Hematopoietic multipotent progenitor cell treated with erythropoietin and hydrocortisone succinate and interleukin-3 and kit ligand, for 17 days (in vitro differentiated cells): ENCODE results near the gene RHBDD3.

Experiments used
- DNase-seq: peaks from one replicate; pipeline ENCODE4 v3.0.0-alpha.2; 2015; ENCODE audit warnings: low spot score

RHBDD3 gene

DNA sequence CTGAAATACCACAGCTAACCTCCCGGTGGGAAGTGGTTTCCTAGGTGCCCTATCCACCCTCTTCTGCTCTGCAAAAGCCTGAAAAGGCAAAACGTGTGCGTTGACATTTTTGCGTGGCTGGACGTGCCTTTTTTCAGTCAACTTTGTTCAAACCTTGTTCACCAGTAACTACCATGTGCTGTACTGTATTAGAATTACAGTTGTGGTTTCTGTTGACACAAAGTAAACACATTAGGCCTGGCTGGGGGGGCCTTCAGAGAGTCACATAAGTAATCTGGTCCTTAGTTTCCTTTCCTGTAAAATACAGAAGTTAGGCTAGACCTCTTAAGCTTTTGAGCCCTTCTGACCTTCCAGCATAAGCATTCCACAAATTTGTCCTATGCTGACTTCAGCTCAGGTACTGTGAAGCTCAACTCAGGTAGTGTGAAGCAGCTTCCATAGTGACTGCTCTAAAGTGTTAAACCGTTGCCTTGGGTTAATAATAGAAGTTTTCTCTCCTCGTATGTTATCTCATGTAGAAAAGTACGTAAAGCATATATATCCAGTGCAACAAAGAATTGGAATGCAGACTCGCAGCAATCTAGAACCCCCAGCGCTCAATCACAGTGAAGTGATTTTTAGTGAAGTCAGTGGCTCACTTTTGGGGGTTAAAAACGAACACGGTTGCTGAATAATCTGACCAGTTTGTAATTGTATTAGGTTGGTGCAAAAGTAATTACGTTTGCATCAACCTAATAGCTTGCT, 2.1 kb upstream of the RHBDD3 start:
- DNase-seq = no peak

DNA sequence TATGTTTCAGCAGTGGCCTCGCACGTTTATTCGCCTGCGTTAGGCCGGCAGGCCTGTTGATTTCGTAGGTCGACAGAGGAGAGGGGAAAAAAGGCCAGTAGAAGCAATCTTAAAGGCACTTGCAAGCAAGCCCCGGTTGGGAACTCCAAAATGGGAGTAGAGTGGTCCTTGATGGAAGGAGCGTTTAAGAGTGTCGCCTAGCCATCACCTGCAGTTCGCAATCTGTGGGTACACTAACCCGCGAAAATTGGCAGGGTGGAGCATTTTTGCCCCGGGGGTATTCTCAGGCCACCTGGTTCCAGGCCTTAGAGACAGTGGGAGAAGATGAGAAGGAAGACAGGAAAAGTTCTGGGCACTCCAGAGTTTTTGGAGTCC, 1.4 kb upstream of the RHBDD3 start:
- no peak for DNase-seq

DNA sequence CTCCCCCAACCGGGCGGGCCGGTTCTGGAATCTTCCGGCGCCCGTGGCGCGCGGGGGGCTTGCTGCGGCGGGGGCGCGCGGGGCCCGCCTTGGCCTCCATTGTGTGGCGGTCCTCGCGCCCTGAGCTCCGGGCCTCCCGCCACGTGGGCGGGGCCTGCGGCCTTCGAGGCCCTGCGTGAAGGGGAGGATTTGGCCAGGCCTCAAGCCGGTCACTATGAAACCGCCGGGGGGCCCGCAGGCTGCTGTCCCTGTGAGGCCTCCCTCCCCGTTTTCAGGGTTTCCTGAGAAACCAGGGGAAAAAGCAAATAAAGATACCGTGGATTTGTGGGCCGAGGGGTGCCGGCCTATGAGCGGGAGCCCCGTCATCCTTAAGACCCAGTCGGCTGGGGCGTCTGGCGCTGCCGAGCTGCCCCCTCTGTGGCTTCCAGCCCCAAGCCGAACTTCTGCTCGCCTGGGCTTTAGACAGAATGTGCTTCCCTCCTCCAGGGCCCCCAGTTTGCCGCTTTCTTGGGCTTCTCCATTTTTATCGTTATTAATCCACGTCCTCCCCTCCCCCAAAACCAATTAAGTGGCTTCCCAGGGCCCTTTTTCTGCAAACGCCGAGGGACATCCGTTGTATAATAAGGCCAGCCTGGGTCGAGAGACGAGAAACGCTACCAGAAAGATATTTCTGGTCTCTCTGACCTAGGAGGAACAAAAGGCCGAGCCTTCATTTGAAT, 889 bp upstream of the RHBDD3 start:
- DNase-seq = peak; percentile 77

GRCh38 chr22:29267462-29267857, 321 bp downstream of the RHBDD3 start:
- DNase-seq = no peak

- peak; percentile 22 for DNase-seq
These were observed 968 bp downstream of the RHBDD3 start for GRCh38 chr22:29266564-29267461.

- DNase-seq = no peak
These were observed 1.9 kb downstream of the RHBDD3 start for GRCh38 chr22:29265929-29266328.

DNA sequence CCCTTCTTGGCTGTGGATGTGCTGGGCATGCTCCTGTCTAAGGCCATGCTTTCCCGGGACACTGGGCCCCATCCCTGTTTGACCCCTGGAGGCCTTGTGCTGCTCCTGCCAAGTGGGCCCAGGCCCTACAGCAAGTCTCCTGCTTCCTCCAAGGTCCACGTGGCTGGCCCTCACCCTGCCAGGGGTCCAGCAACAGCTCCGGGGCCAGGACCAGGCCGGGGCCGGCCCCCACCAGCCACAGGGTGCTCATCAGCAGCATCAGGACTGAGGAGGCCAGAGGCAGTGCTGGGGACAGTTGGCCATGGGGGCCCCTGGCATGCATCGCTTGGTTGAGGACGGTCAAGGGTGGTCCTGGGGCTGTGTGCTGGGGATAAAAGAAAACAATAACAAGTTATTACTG, 2.5 kb downstream of the RHBDD3 start:
- no peak for DNase-seq

DNA sequence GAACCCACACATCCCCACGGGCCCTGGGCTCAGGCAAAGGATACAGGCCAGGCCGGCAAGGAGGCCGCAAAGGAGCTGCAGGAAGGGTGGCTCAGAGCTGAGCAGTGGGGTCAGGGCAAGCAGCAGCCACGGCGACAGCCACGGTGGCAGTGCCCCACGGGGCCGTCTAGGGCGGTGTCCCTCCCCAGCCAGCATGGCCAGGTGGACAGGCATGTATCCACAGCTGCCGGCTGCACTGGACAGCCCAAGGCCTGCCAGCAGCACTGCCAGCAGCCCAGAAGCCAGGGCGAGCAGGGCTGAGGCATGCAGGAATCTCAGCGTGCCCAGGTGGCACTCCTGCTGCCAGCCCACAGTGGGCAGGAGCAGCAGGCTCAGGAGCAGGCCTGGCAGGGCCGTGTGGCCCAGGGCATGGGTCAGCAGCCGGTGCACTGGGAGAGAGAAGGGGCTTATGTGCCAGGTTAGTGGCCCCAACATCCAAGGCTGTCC, 3.9 kb downstream of the RHBDD3 start:
- DNase-seq = no peak

DNA sequence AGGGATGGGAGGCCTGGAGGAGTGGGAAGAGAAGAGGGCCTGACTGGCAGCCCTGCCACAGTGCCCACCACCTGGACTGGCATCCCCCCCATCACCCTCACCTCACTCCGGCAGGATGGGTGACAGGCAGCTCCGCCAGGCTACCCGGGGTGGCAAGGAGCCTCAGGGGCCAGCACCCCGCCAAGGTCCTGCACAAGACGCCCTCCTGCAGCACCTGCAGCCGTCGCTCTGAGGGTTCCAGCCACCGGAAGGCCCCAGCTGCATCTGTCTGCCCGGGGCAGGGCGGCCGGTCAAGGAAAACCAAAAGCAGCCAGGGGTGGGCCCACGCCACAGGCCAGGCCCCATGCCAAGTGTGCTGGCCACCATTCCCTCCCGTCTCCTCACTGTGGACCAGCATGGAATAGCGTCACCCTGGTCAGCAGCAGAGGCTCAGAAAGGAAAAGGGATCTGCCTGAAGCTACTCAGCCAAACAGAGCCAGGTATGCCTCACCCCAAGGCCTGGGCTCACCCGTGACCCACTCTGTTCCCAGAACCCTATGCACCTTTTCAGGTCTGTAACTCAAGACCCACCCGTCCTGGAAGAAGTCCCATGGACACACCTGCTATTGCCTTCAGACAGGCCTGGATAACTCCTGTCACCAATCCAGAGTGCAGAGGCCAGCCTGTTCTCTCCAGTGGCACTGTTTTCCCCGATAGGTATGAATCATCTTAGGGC, 7.0 kb downstream of the RHBDD3 start:
- DNase-seq = no peak

- no peak for DNase-seq
These were observed 7.7 kb downstream of the RHBDD3 start for GRCh38 chr22:29260031-29260560.

DNA sequence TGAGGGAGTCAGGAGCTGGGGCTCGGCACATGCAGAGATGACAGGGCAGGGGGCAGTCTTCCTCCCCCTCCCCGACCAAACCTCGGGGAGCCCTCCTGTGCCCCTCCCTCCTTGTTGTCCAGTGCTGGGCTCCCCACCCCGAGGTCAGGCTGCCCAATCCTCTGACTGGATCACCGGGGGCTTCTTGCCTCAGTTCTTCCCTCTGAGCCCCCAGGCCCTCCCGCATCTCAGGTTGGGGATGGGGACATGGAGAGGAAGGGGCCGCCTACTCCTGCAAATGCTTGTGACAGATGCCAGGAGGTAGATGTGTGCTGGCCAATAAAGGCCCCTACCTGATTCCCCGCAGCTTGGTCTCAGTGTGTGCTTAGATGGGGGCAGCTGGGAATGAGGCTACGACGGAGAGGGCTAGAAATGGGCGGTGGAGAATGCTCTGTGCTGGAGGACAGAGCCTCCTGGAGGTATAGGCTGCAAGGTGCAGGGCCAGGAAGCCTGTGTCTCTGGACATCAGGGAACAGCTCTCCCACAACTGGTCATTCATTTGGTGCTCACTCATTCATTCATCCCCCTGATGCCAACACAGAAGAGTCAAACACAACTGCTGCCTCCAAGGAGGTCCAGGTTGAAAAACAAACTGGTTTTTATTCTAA, 8.4 kb downstream of the RHBDD3 start:
- no peak for DNase-seq

- DNase-seq = no peak
These were observed 9.2 kb downstream of the RHBDD3 start for GRCh38 chr22:29258407-29259252.

DNA sequence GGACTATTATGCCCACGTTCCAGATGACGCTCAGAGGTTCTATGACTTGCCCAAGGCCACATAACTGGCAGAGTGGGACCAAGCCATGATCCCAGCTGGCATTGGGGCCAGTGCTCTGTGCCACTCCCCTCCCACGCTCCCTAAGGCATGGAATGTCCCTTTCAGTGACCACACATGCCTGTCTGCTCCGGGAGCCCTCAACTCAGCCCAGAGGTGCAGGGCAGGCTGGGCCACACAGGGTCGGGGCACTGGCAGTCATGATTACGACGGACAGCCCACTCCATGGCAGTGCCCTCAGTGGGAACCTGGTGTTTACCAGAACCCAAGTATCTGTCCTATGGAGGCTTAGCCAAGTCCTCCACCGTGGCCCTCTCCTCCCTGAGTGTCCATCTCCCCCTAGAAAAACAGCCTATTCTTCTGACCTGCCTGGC, 10.0 kb downstream of the RHBDD3 start:
- DNase-seq = no peak

- no peak for DNase-seq
These were observed 11.0 kb downstream of the RHBDD3 start for GRCh38 chr22:29256606-29257325.

- no peak for DNase-seq
These were observed 12.6 kb downstream of the RHBDD3 start for GRCh38 chr22:29255064-29255621.

GRCh38 chr22:29254286-29254660, 13.5 kb downstream of the RHBDD3 start:
- no peak for DNase-seq

GRCh38 chr22:29253561-29254285, 14.1 kb downstream of the RHBDD3 start:
- DNase-seq = no peak
